C4-2B (cell line): ENCODE results near the gene EPB41L3.

Experiments used
- CTCF ChIP-seq: fragments of 450-650 bp; conservative IDR thresholded peaks from 2 replicates; pipeline ENCODE4 v1.5.1; 2017; ENCODE audit warnings: mild to moderate bottlenecking
- ZFX ChIP-seq: fragments of 450-650 bp; IDR thresholded peaks from 2 replicates; pipeline ENCODE4 v1.6.1; 2017

GRCh38 chr18:5439986-5440696 lies 103.7 kb downstream of the EPB41L3 start:
- TF ChIP-seq CTCF (no peak), ZFX (no peak)
